SHP77 (cell line): Measurements from ENCODE around the gene CRTC1.
A peak's percentile ranks its signal among the peaks of the same experiment; 100 is the strongest.

ENCODE experiments used
- DNase-seq, 2 experiments: peaks; one replicate each; lab custom pipeline; 2025; lab: John Stamatoyannopoulos, UW

Gene CRTC1, protein sequence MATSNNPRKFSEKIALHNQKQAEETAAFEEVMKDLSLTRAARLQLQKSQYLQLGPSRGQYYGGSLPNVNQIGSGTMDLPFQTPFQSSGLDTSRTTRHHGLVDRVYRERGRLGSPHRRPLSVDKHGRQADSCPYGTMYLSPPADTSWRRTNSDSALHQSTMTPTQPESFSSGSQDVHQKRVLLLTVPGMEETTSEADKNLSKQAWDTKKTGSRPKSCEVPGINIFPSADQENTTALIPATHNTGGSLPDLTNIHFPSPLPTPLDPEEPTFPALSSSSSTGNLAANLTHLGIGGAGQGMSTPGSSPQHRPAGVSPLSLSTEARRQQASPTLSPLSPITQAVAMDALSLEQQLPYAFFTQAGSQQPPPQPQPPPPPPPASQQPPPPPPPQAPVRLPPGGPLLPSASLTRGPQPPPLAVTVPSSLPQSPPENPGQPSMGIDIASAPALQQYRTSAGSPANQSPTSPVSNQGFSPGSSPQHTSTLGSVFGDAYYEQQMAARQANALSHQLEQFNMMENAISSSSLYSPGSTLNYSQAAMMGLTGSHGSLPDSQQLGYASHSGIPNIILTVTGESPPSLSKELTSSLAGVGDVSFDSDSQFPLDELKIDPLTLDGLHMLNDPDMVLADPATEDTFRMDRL

DNA sequence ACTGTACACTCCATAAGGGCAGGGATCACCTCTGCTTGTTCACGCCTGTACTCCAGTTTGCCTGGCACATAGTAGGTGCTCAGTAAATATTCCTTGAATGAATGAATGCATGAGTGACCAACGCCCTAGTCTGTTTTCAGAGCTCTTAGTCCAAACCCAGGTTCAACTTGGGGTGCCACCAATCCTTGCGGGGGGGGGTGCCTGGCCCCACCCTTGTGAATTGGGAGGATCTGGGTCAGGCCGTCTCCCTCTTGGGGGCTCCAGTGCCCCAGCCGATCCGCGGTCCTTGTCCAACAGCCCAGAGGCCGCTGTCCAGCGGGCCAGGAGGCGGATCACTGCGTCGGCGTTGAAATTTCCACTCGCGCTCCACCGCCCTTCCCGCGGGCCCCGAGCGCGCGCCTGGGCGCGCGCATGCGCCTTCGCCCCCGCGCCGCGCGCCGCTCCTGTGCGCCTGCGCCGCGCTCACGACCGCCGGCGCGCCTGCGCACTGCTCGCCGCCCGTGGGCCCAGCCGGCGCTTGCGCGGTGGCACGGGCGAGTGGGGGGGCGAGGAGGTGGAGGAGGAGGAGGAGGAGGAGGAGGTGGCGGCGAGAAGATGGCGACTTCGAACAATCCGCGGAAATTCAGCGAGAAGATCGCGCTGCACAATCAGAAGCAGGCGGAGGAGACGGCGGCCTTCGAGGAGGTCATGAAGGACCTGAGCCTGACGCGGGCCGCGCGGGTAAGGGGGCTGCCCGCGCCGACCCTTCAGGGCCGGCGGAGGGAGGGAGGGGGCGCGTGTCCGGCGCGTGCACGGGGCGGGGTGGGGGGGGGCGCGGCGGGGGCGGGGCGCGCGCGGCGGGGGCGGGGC lies at the start of gene CRTC1:
Gene CRTC1 (plus strand): TSS at position 572 of the 849 bp plus-strand sequence. CDS start 23 bp downstream, at position 595.
- peak; percentile 67 to 78 for DNase-seq

DNA sequence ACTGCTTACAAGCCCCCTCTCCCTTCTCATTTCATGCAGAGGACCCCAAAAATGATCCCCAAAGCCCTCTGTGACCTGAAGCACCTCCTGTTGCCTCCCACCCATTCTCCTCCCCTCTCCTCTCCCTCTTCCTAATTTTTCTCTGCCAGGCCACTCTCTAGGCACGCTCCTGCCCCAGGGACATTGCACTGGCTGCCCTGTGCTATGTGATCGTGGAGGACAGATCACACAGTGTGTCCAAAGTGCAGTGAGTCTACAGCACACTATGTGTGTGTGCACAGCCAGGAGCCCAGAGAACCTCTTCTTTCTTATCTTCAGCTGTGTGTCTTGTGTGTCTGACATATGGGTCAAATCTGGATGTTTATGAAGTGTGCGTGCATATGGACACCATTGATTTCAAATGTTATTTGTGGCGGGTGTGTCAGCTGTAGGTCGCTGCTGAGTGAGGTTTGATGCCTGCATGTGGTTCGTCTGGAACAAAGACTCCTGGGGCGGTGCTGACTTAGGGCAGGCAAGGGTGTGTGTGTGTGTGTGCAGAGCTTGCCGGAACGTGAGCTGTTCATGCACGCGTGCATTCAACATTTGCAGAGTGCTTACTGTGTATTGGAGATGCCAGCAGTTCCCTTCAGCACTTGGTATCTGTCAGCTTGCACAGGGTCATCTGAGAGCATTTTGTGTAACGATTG lies 48.7 kb upstream of the CRTC1 start:
- no peak for DNase-seq

DNA sequence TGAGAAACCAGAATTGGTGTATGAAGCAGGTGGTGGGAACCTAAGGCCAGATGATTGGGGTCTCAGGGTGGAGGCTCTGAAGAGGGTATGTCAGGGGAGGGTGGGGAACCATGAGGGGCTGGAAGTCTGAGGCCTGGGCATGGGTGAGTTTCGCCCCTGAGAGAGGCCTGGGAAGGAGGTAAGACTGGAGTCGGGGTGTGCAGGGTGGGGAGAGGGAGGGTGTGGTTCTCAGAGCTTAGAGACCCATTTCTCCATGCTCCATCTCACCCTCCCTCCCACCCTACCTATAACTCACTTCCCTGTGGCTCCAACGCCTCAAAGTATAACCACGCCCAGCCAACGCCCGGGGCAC lies 47.7 kb upstream of the CRTC1 start:
- DNase-seq: no peak

DNA sequence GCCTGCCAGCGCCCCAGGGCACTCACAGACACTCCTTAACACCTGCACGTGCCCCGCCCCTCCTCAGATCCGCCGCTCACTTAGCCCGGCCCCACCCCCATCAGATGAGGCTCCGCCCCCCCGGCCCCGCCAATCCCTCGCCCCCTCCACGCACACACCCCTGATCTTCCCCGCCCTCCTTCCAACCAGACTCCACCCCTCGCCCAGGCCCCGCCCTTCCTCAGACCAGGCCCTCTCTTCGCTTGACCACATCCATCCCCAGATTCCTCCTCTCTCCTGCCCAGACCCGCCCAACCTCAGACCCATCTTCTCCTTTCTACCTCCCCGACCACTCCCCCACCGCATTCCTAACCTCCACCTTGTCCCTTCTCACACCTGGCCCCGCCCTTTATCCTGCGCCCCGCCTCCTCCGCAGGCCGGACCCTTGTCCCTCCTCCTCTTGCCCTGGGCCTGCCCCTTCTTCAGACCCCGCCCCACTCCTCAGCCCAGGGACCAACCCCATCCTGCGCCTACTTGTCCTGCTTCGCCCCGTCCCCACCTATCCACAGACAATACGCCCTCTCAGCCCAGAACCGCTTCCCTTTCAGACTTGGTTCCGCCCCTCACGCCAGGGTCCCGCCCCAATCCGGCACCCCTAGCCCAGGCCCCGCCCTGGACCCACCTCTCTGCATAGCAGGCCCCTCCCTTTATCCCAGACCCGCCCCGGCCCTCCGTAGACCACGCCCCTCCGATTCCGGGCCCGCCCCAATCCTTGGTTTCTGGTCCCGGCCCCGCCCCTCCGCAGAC lies 47.1 kb upstream of the CRTC1 start:
- peak; percentile 78 to 81 for DNase-seq

DNA sequence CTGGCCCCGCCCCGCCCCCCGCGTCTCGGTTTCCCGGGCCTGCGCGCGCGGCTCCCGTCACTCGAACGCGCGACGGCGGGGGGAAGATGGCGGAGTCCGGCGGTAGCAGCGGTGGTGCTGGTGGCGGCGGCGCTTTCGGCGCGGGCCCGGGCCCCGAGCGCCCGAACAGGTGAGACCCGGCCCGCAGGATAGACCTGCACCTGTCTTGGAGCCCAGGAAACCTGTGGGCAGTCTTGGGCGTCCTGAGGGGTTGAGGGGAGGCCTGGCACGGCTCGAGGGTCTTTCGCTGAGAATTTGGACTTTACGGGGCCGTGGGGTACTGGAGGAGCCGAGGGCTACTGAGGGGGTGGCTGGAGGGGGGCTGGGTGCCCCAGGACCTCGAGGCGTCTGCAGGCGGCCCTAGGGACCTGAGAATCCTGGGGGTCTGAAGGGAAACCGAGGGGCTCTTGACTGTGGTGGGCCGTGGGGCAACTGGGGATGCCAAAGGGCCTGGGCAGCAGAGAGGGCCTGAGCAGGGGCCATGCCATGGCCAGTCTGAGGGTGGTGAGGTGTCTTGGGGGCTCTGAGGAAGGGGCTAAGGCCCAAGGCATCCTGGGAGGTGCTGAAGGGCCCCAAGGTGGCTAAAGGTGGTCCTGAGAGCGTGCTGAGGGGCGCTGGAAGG lies 46.4 kb upstream of the CRTC1 start, which contains the start of gene KLHL26:
Gene KLHL26 (plus strand): TSS at position 60 of the 661 bp plus-strand sequence. CDS start 27 bp downstream, at position 87.
- DNase-seq: no peak

- no peak for DNase-seq
Observed at GRCh38 chr19:18637673-18638630, 45.5 kb upstream of the CRTC1 start.

GRCh38 chr19:18639706-18640243 lies 43.7 kb upstream of the CRTC1 start:
- no peak for DNase-seq

DNA sequence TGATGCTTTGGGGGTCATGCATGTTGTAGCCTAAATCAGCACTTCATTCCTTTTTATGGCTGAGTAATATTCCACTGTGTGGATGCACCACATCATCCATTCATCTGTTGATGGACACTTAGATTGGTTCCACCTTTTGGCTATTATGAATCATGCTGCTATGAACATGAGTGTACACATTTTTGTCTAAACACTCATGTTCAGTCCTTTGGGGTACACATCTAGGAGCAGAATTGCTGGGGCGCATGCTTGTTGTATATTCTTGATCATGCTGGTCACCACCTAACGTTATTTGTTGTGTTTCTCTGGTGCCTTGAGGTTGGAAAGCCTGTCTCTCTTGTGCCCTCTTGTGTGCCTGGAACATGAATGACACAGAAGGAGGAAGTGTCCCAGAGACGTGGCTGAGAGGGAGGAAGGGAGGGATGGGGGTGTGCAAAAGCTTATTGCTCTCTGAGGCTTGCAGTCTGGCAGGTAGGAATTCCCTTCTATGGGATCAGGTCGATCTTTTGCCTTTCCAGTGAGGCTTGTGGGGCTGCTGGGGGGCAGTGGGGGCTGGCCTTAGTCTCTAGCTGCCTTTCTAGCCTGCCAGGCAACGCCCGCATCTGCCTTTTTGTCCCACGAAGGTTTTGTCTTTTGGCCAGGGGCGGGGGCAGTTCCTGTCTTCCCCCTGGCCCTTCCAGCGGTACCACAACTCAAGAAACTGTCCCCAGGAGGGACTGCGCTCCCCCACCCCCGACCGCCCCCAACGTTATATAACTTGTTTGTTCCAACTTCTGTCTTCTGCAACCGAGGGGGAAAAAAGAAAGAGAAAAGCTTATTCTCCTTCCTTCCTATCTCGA lies 39.1 kb upstream of the CRTC1 start:
- no peak for DNase-seq

- DNase-seq: no peak
Observed at GRCh38 chr19:18645035-18645511, 38.4 kb upstream of the CRTC1 start.

- DNase-seq: no peak
Observed at GRCh38 chr19:18646535-18647370, 36.7 kb upstream of the CRTC1 start.

- no peak for DNase-seq
Observed at GRCh38 chr19:18647371-18647767, 36.1 kb upstream of the CRTC1 start.

GRCh38 chr19:18647807-18648206 lies 35.7 kb upstream of the CRTC1 start:
- no peak for DNase-seq

- no peak for DNase-seq
Observed at GRCh38 chr19:18648973-18649315, 34.5 kb upstream of the CRTC1 start.

DNA sequence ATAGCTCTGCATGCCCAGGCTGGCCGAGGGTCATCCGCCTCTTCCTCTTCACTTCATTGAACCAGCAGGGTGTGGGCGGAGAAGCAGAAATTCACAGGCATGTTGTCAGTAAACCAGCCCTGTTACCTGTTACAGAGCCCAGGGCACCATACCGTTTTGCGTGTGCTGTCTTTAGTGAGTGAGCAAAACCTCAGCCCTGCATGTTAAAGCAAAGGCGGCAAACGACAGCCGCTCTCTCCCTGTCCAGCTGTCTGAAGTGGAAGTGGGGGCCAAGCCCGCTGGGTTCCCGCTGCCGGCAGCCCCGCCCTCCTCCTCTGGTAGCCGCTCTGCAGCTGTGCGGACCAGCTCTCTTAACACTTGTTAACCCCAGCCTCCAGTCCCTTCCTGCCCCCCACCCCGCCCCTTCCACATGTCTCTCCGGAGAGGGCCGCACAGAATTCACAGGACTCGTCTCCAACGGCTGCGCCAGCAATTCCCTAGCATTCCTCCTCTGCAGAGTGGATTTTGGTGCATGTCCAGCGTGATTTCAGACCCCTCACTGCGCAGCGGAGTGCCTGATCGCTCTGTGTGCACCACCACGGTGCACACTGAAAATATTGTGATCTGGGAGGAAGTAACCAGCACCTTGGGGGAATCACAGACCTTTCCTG lies 34.0 kb upstream of the CRTC1 start:
- DNase-seq: no peak

GRCh38 chr19:18650021-18650390 lies 33.5 kb upstream of the CRTC1 start:
- DNase-seq: no peak

- no peak for DNase-seq
Observed at GRCh38 chr19:18650468-18651041, 32.9 kb upstream of the CRTC1 start.
